Keratinocyte (primary cell): ENCODE measurements around the gene PTRH2. TPM values are rescaled to one million over a fixed set of nuclear protein-coding genes. Genes with fewer than 3 reads are reported as not detected.

Source experiments
- DNase-seq: peaks from one replicate; pipeline ENCODE4 v3.0.0-alpha.2; 2011; ENCODE audit warnings: low read depth, missing footprints, low spot score
- FAIRE-seq: peaks from 2 replicates; lab custom pipeline; 2011; peaks lifted over from hg19 to GRCh38; lab: Jason Lieb, UNC
- H2AFZ ChIP-seq: 2 replicates; pipeline ENCODE4 v1.6.0; 2012; ENCODE audit warnings: low read length, control low read depth, inconsistent platforms; ENCODE audit not compliant: control insufficient read depth
- H3K27ac ChIP-seq: 2 replicates; pipeline ENCODE4 v1.5.1; 2011; ENCODE audit warnings: low read length; ENCODE audit not compliant: control insufficient read depth, insufficient read depth
- H3K27me3 ChIP-seq: 3 replicates; pipeline ENCODE4 v1.6.0; 2011; ENCODE audit warnings: low read length; ENCODE audit not compliant: control insufficient read depth, insufficient read depth; ENCODE audit errors: extremely low read depth
- H3K36me3 ChIP-seq, 2 experiments: 2 replicates in 1 of 2; 3 replicates in 1 of 2; pipeline ENCODE4 v1.5.1; 2011; ENCODE audit warnings: low read length in 2 of 2, mild to moderate bottlenecking in 1 of 2; ENCODE audit not compliant: control insufficient read depth in 2 of 2, insufficient read depth in 2 of 2; ENCODE audit errors: extremely low read depth in 1 of 2
- H3K4me1 ChIP-seq: 3 replicates; pipeline ENCODE4 v1.5.1; 2011; ENCODE audit warnings: low read length; ENCODE audit not compliant: control insufficient read depth, insufficient read depth; ENCODE audit errors: extremely low read depth
- H3K4me2 ChIP-seq: 3 replicates; pipeline ENCODE4 v1.6.0; 2011; ENCODE audit warnings: low read depth, low read length; ENCODE audit not compliant: control insufficient read depth, insufficient read depth; ENCODE audit errors: extremely low read depth
- H3K4me3 ChIP-seq, 3 experiments: fragments of 200-600 bp in 1 of 3; sonication (generic) in 1 of 3; 2 replicates in 2 of 3; 3 replicates in 1 of 3; pipeline ENCODE4 v1.5.1; 2011 to 2016; ENCODE audit warnings: low read length in 3 of 3, mild to moderate bottlenecking in 3 of 3, control low read depth in 2 of 3, inconsistent platforms in 1 of 3, low read depth in 1 of 3, mixed read lengths in 1 of 3, mixed run types in 1 of 3, moderate library complexity in 1 of 3; ENCODE audit not compliant: control insufficient read depth in 2 of 3, insufficient read depth in 2 of 3; ENCODE audit errors: extremely low read depth in 1 of 3
- H3K79me2 ChIP-seq: 2 replicates; pipeline ENCODE4 v1.6.0; 2012; ENCODE audit warnings: low read length; ENCODE audit not compliant: control insufficient read depth, insufficient read depth
- H3K9ac ChIP-seq: 3 replicates; pipeline ENCODE4 v1.6.0; 2011; ENCODE audit warnings: low read length; ENCODE audit not compliant: control insufficient read depth, insufficient read depth; ENCODE audit errors: extremely low read depth
- H3K9me1 ChIP-seq: 3 replicates; pipeline ENCODE4 v1.6.0; 2011; ENCODE audit warnings: low read length; ENCODE audit not compliant: control insufficient read depth, insufficient read depth; ENCODE audit errors: extremely low read depth
- H3K9me3 ChIP-seq: 2 replicates; pipeline ENCODE4 v1.5.1; 2012; ENCODE audit warnings: low read depth, low read length; ENCODE audit not compliant: control insufficient read depth
- H4K20me1 ChIP-seq: 3 replicates; pipeline ENCODE4 v1.6.0; 2011; ENCODE audit warnings: low read length; ENCODE audit not compliant: control insufficient read depth, insufficient read depth; ENCODE audit errors: extremely low read depth
- CTCF ChIP-seq, 3 experiments: IDR thresholded peaks in 1 of 3; conservative IDR thresholded peaks in 1 of 3; optimal IDR thresholded peaks in 1 of 3; 2 replicates in 2 of 3; 3 replicates in 1 of 3; pipeline versions ENCODE3 to v1.5.1; 2011; ENCODE audit warnings: low read length in 3 of 3, mild to moderate bottlenecking in 3 of 3, moderate library complexity in 2 of 3, control low read depth in 1 of 3, inconsistent platforms in 1 of 3; ENCODE audit not compliant: insufficient read depth in 2 of 3; ENCODE audit errors: extremely low read depth in 1 of 3
- EZH2 ChIP-seq: IDR thresholded peaks from one replicate; pipeline ENCODE4 v1.6.1; 2012; ENCODE audit warnings: inconsistent platforms, mild to moderate bottlenecking, low read length, moderate library complexity
- dilution Hi-C: fragments of 300-500 bp; cut with MboI; formaldehyde crosslinking; loops from one replicate; pipeline ENCODE4 v1.7.0; 2020; ENCODE audit warnings: low sequenced_read_pairs; ENCODE audit not compliant: extremely low pct_ligation_motif_present
- polyA plus RNA-seq, 5 experiments: library from polyadenylated mRNA; depleted of rRNA in 3 of 5; stranded (reverse) in 3 of 5; stranded (forward) in 1 of 5; unstranded in 1 of 5; fragments of >200 nt; gene quantifications; 1 replicate in 1 of 5; 2 replicates in 3 of 5; 3 replicates in 1 of 5; pipeline versions ENCODE4 v1.2.1 to v1.2.3, GENCODE V29; 2011 to 2012; ENCODE audit warnings: missing spikeins in 2 of 5, low read depth in 1 of 5, low replicate concordance in 1 of 5

The PTRH2 gene
- polyA plus RNA-seq, 1 donor (not counting 4 experiments of a cell fraction or from before 2014, with no cell fraction given): 107 TPM

GRCh38 chr17:59651346-59651745 lies 55.9 kb downstream of the PTRH2 start:
- dilution Hi-C loops: no loop called here
- Histone ChIP-seq H3K9me3 (no peaks in the 10 kb centered on the region), H2AFZ (no peak overlapping the region), H3K79me2 (peaks cover 55% of the 10 kb centered on the region), H3K27me3 (no peaks in the 10 kb centered on the region), H3K9ac (no peak overlapping the region), H3K36me3 (peaks cover 22 to 37% of the 10 kb centered on the region in 2 experiments), H3K4me3 (no peak overlapping the region), H3K9me1 (no peaks in the 10 kb centered on the region), H3K27ac (no peak overlapping the region), H4K20me1 (peaks cover 9% of the 10 kb centered on the region), H3K4me2 (no peak overlapping the region), H3K4me1 (no peaks in the 10 kb centered on the region)
- DNase-seq (no peak), FAIRE-seq (no peak)
- TF ChIP-seq CTCF (optimal IDR thresholded peaks at IDR 0.05 in 1 of 3, IDR thresholded peaks at IDR 0.05 in 1 of 3, conservative IDR thresholded peaks at IDR 0.05 in 1 of 3; ENCODE audit: extremely low read depth in 1 of 3, insufficient read depth in 2 of 3, low read length in 3 of 3): no peak
- no peak for TF ChIP-seq EZH2

DNA sequence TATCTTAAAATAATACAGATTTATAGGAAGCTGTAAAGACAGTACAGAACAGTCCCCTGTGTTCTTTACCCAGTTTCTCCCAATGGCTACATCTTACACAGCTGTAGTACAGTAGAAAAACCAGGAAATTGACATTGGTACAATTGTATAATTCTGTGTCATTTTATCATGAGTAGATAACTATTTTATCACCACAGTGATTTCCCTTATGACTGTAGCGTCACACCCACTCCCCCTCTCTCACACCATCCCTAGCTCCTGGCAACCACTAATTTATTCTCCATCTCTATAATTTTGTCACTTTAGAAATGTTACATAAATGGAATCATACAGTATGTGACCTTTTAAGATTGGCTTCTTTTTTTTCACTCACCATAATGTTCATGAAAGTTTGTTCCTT lies 56.6 kb downstream of the PTRH2 start:
- no peak overlapping the region for H2AFZ ChIP-seq
- H3K4me3 ChIP-seq: no peak overlapping the region
- H3K27ac ChIP-seq: no peak overlapping the region
- FAIRE-seq: no peak
- no peaks in the 10 kb centered on the region for H3K27me3 ChIP-seq
- H3K9me3 ChIP-seq: no peaks in the 10 kb centered on the region
- peaks cover 23 to 37% of the 10 kb centered on the region in 2 experiments for H3K36me3 ChIP-seq
- DNase-seq: no peak
- no peak for TF ChIP-seq EZH2
- TF ChIP-seq CTCF (optimal IDR thresholded peaks at IDR 0.05 in 1 of 3, IDR thresholded peaks at IDR 0.05 in 1 of 3, conservative IDR thresholded peaks at IDR 0.05 in 1 of 3; ENCODE audit: extremely low read depth in 1 of 3, insufficient read depth in 2 of 3, low read length in 3 of 3): no peak
- no peaks in the 10 kb centered on the region for H3K9me1 ChIP-seq
- H4K20me1 ChIP-seq: peaks cover 9% of the 10 kb centered on the region
- H3K9ac ChIP-seq: no peak overlapping the region
- dilution Hi-C loops: no loop called here
- no peak overlapping the region for H3K4me2 ChIP-seq
- no peaks in the 10 kb centered on the region for H3K4me1 ChIP-seq
- H3K79me2 ChIP-seq: peaks cover 60% of the 10 kb centered on the region
